A549 (cell line): Measurements from ENCODE around the gene XYLB. TPM values are rescaled to one million over a fixed set of nuclear protein-coding genes. Genes with fewer than 3 reads are reported as not detected.
"Not testable (repeated sequence)": the region's sequence is repeated elsewhere in the genome, so short reads cannot be mapped to it uniquely, and the experiment has no call there.

Experiments
- ATAC-seq, 2 experiments: fragments of 200-7000 bp in 1 of 2; fragments of >200 bp in 1 of 2; cut with Nextera tagmentation in 1 of 2; cut with Tn5 transposase in 1 of 2; 3 replicates each; pipeline versions ENCODE4 v1.8.0 to v1.9.1; 2018 to 2020; ENCODE audit warnings: mild to moderate bottlenecking in 1 of 2, moderate library complexity in 1 of 2
- CTCF ChIA-PET: fragments of 300-600 bp; sonication (Branson Sonifier 250); formaldehyde crosslinking; extraction: SDS; loops from one replicate; lab custom pipeline; 2021; ENCODE audit warnings: antibody characterized with exemption, inconsistent platforms; lab: Yijun Ruan, JAX
- POLR2A ChIA-PET: fragments of 350-600 bp; formaldehyde crosslinking; extraction: SDS; loops from one replicate; lab custom pipeline; 2021; ENCODE audit warnings: antibody characterized with exemption, inconsistent platforms; lab: Yijun Ruan, JAX
- DNase-seq, 2 experiments: peaks; one replicate each; pipeline versions ENCODE4 v3.0.0 to v3.0.0-alpha.2; 2011 to 2016; ENCODE audit warnings: low read depth in 1 of 2, low spot score in 1 of 2
- FAIRE-seq: peaks from 2 replicates; lab custom pipeline; 2011; peaks lifted over from hg19 to GRCh38; lab: Jason Lieb, UNC
- H3K27ac ChIP-seq, 2 experiments: fragments of >200 bp; sonication (Bioruptor Twin); formaldehyde crosslinking; 3 replicates each; pipeline ENCODE4 v1.5.1; 2016 to 2017
- H3K4me1 ChIP-seq: fragments of >200 bp; sonication (Bioruptor Twin); formaldehyde crosslinking; 3 replicates; pipeline ENCODE4 v1.6.1; 2016
- H3K4me2 ChIP-seq: fragments of >200 bp; sonication (Bioruptor Twin); formaldehyde crosslinking; 3 replicates; pipeline ENCODE4 v1.6.1; 2016
- H3K4me3 ChIP-seq: fragments of >200 bp; sonication (Bioruptor Twin); formaldehyde crosslinking; 3 replicates; pipeline ENCODE4 v1.5.1; 2016
- H3K9me3 ChIP-seq: fragments of >200 bp; sonication (Bioruptor Twin); formaldehyde crosslinking; 3 replicates; pipeline ENCODE4 v1.6.1; 2016
- CBX2 ChIP-seq: fragments of 200-600 bp; sonication (generic); IDR thresholded peaks from 2 replicates; pipeline ENCODE4 v1.6.1; 2016; ENCODE audit warnings: low read depth, mild to moderate bottlenecking, borderline replicate concordance
- CHD4 ChIP-seq: fragments of 200-600 bp; sonication (generic); IDR thresholded peaks from 2 replicates; pipeline ENCODE4 v1.6.1; 2016; ENCODE audit warnings: antibody characterized with exemption, mild to moderate bottlenecking, borderline replicate concordance
- ESRRA ChIP-seq: fragments of 150-350 bp; IDR thresholded peaks from 2 replicates; pipeline ENCODE4 v1.6.1; 2014; ENCODE audit warnings: mild to moderate bottlenecking, low read length, borderline replicate concordance
- FOSB ChIP-seq: fragments of 250-450 bp; sonication (Bioruptor Pico); IDR thresholded peaks from 2 replicates; pipeline ENCODE4 v1.5.0; 2020; ENCODE audit warnings: mild to moderate bottlenecking, moderate library complexity
- HEYL ChIP-seq: fragments of 250-450 bp; sonication (Bioruptor Pico); IDR thresholded peaks from 2 replicates; pipeline ENCODE4 v1.8.0; 2021; ENCODE audit warnings: mild to moderate bottlenecking, moderate library complexity
- HOXB13 ChIP-seq: fragments of 250-450 bp; sonication (Bioruptor Pico); IDR thresholded peaks from 2 replicates; pipeline ENCODE4 v1.5.0; 2020; ENCODE audit warnings: low read depth, mild to moderate bottlenecking, moderate library complexity
- JUN ChIP-seq, 2 experiments: fragments of >200 bp; sonication (Bioruptor Twin); formaldehyde crosslinking; IDR thresholded peaks; 2 replicates in 1 of 2; 3 replicates in 1 of 2; pipeline ENCODE4 v1.6.1; 2016 to 2017
- NR3C1 ChIP-seq: fragments of >200 bp; sonication (Bioruptor Twin); formaldehyde crosslinking; IDR thresholded peaks from 3 replicates; pipeline ENCODE4 v1.6.1; 2017
- PHF8 ChIP-seq: fragments of 200-600 bp; sonication (generic); IDR thresholded peaks from 2 replicates; pipeline ENCODE4 v1.6.1; 2016; ENCODE audit warnings: low read depth, mild to moderate bottlenecking, antibody characterized with exemption, moderate library complexity, borderline replicate concordance
- POLR2A ChIP-seq: IDR thresholded peaks from 2 replicates; pipeline ENCODE4 v1.6.1; 2012; ENCODE audit warnings: mild to moderate bottlenecking, low read length
- SMC3 ChIP-seq: fragments of >200 bp; sonication (Bioruptor Twin); formaldehyde crosslinking; IDR thresholded peaks from 3 replicates; pipeline ENCODE4 v1.6.1; 2018; ENCODE audit warnings: inconsistent platforms
- SREBF2 ChIP-seq: fragments of 450-650 bp; IDR thresholded peaks from 2 replicates; pipeline ENCODE4 v1.6.1; 2014; ENCODE audit warnings: mild to moderate bottlenecking, moderate library complexity
- TFCP2L1 ChIP-seq: fragments of 250-450 bp; sonication (Bioruptor Pico); IDR thresholded peaks from 2 replicates; pipeline ENCODE4 v1.5.0; 2021; ENCODE audit warnings: mild to moderate bottlenecking
- WGBS: methylation state at CpG from one replicate; pipeline ENCODE4 v1.1.6; 2017; ENCODE audit errors: missing lambda C conversion rate; 5-methylcytosine and 5-hydroxymethylcytosine counted together
- polyA plus RNA-seq, 4 experiments: library from polyadenylated mRNA; depleted of rRNA in 3 of 4; stranded (reverse); fragments of >200 nt; fragmentation: RNase III in 1 of 4; extraction: RNeasy Plus Mini Kit Qiagen cat#74134 plus additional on column Dnase treatment in 1 of 4; gene quantifications; 2 replicates in 3 of 4; 3 replicates in 1 of 4; pipeline ENCODE4 v1.2.3, GENCODE V29; 2011 to 2017
- TF ChIP-seq, protein P1 (sequence below): IDR thresholded peaks from 2 replicates; pipeline ENCODE4 v1.6.1; 2012; ENCODE audit warnings: low read depth, borderline replicate concordance
- TF ChIP-seq, protein P2 (sequence below): fragments of 250-450 bp; sonication (Bioruptor Pico); IDR thresholded peaks from 2 replicates; pipeline ENCODE4 v1.5.0; 2021; ENCODE audit warnings: mild to moderate bottlenecking, moderate library complexity, borderline replicate concordance

XYLB gene
- polyA plus RNA-seq, 2 of the 4 experiments (the other 2 are of a cell fraction), result 4.9 to 5.4 TPM

DNA sequence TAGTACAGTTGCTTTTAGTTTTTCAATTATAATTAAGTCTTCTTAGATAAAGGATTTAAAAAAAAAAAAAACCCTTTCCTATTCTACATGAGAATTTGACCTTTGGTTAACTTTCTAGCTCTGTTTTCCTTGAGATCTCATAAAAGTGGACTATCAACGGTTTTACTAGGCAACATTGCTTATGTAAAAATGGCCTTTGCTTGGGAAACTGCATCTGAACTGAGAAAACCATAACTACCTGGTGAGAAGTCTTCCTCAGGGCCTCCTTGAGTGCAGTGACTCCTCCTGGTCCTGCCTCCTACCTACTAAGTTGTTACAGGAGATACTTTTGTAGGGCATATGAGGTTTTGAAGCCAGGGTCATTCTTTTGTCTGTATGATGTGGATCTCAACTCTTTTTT lies 65.0 kb downstream of the XYLB start:
- FAIRE-seq, result no peak
- WGBS, result 33% methylated on average over 1 of the region's 1 CpG
- Histone ChIP-seq H3K4me2 (no peak overlapping the region), H3K4me3 (no peak overlapping the region), H3K27ac (no peak overlapping the region), H3K9me3 (no peaks in the 10 kb centered on the region), H3K4me1 (no peaks in the 10 kb centered on the region)
- TF ChIP-seq HEYL (CRISPR knock-in tag), result no peak
- TF ChIP-seq SMC3, result no peak
- TF ChIP-seq ESRRA, result no peak
- TF ChIP-seq HOXB13, result no peak
- TF ChIP-seq SREBF2, result no peak
- TF ChIP-seq NR3C1, result no peak
- TF ChIP-seq JUN (IDR thresholded peaks at IDR 0.05), result no peak
- TF ChIP-seq, protein P1, sequence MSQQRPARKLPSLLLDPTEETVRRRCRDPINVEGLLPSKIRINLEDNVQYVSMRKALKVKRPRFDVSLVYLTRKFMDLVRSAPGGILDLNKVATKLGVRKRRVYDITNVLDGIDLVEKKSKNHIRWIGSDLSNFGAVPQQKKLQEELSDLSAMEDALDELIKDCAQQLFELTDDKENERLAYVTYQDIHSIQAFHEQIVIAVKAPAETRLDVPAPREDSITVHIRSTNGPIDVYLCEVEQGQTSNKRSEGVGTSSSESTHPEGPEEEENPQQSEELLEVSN, result no peak
- no peak for TF ChIP-seq FOSB (CRISPR knock-in tag)
- no peak for TF ChIP-seq TFCP2L1
- TF ChIP-seq POLR2A, result no peak
- POLR2A ChIA-PET, result no interaction called here
- no peak for ATAC-seq
- CTCF ChIA-PET, result interaction anchor here (0.5 kb wide), 1 partner anchor 25 kb away, joined by 3 read pairs; no protein-coding TSS in a partner anchor
- DNase-seq, result no peak

DNA sequence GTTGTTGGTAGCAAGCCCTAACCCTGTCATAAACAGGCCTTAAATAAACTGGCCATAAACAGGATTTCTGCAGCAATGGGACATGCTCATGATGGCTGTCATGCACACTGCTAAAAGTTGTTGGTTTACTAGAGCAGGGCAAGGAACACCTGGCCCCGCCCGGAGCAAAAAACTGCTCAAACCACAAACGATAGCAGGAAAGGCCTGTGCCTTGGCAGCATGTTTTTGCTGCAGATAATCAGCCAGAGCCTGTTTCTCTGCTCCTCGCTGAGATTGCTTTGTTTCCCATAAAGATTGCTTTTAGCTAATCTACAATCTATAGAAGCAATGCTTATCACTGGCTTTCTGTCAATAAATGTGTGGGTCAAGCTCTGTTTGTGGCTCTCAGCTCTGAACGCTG lies 74.2 kb downstream of the XYLB start:
- FAIRE-seq, H3K9me3 ChIP-seq, H3K4me1 ChIP-seq, ATAC-seq, POLR2A ChIA-PET, H3K4me2 ChIP-seq, DNase-seq, CTCF ChIA-PET, H3K27ac ChIP-seq, H3K4me3 ChIP-seq: not testable (repeated sequence)
- WGBS, result 90% methylated on average over 5 of the region's 5 CpGs

DNA sequence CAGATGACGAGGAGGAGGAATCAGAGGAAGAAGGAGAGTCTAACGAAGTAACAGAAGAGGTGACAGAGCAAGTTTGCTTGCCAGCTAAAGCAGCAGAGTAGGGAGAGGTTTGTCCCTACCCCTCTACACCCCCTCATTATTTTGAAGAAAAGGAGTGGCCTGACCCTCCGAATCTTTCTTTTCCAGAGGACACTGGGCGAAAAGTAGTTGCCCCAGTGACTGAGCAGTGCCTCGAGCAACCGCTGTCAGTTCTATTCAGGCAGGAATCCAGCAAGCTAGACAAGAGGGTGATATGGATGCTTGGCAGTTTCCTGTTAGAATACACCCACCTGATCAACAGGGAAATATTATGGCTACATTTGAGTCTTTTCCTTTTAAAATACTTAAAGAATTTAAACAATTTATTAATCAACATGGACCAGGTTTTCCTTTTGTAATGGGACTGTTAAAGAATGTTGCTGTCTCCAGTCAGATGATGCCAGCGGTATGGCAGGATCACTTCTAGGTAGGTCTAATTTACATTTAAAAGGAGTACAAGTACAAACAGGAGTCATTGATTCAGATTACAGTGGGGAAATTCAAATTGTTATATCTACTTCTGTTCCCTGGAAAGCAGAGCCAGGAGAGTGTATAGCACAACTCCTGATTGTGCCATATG lies 75.2 kb downstream of the XYLB start:
- TF ChIP-seq CHD4 (no peak), CBX2 (no peak), PHF8 (no peak)
- TF ChIP-seq, protein P2, sequence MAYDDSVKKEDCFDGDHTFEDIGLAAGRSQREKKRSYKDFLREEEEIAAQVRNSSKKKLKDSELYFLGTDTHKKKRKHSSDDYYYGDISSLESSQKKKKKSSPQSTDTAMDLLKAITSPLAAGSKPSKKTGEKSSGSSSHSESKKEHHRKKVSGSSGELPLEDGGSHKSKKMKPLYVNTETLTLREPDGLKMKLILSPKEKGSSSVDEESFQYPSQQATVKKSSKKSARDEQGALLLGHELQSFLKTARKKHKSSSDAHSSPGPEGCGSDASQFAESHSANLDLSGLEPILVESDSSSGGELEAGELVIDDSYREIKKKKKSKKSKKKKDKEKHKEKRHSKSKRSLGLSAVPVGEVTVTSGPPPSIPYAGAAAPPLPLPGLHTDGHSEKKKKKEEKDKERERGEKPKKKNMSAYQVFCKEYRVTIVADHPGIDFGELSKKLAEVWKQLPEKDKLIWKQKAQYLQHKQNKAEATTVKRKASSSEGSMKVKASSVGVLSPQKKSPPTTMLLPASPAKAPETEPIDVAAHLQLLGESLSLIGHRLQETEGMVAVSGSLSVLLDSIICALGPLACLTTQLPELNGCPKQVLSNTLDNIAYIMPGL (CRISPR knock-in tag), result no peak
- TF ChIP-seq, protein P1, result no peak
- DNase-seq (no peak), ATAC-seq (no peak), FAIRE-seq (no peak)
- Histone ChIP-seq H3K4me1 (no peaks in the 10 kb centered on the region), H3K4me3 (no peak overlapping the region), H3K9me3 (no peaks in the 10 kb centered on the region), H3K4me2 (no peak overlapping the region), H3K27ac (no peak overlapping the region)
- ChIA-PET CTCF (interaction anchor here (1.8 kb wide), 1 partner anchor 76 kb away, joined by 5 read pairs; the partner anchor contains the start of gene XYLB), POLR2A (no interaction called here)
- 93% methylated on average over 7 of the region's 7 CpGs for WGBS

DNA sequence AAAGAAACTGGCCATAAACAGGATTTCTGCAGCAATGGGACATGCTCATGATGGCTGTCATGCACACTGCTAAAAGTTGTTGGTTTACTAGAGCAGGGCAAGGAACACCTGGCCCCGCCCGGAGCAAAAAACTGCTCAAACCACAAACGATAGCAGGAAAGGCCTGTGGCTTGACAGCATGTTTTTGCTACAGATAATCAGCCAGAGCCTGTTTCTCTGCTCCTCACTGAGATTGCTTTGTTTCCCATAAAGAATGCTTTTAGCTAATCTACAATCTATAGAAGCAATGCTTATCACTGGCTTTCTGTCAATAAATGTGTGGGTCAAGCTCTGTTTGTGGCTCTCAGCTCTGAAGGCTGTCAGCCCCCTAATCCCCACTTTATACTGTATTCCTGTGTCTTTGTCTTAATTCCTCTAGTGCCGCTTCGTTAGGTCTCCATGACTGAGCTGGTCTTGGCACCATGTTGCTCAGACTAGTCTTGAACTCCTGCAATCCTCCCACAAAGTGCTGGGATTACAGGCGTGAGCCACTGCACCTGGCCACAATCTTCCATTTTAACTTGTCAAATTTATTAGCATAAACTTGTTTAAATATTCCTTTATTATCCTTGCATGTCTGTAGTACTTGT lies 80.3 kb downstream of the XYLB start:
- WGBS, result 87% methylated on average over 6 of the region's 6 CpGs
- H3K27ac ChIP-seq, ATAC-seq, H3K4me2 ChIP-seq, CTCF ChIA-PET, H3K4me3 ChIP-seq, POLR2A ChIA-PET, H3K9me3 ChIP-seq, DNase-seq, H3K4me1 ChIP-seq: not testable (repeated sequence)
- FAIRE-seq, result peak; percentile 18
